Bronchial epithelial cell (primary cell): ENCODE data around the gene OR6B1. TPM values are rescaled to one million over a fixed set of nuclear protein-coding genes. Genes with fewer than 3 reads are reported as not detected.

Experiments used
- DNase-seq: peaks from one replicate; pipeline ENCODE4 v3.0.0-alpha.2; 2010; ENCODE audit warnings: low read depth
- FAIRE-seq: peaks from 2 replicates; lab custom pipeline; 2011; peaks lifted over from hg19 to GRCh38; lab: Jason Lieb, UNC
- H3K27me3 ChIP-seq: 2 replicates; pipeline ENCODE4 v1.5.1; 2011; ENCODE audit warnings: low read length; ENCODE audit not compliant: control insufficient read depth, insufficient read depth
- H3K36me3 ChIP-seq: 2 replicates; pipeline ENCODE4 v1.5.1; 2011; ENCODE audit warnings: low read length; ENCODE audit not compliant: control insufficient read depth, insufficient read depth
- H3K4me3 ChIP-seq: 2 replicates; pipeline ENCODE4 v1.5.1; 2011; ENCODE audit warnings: mild to moderate bottlenecking, low read depth, low read length, control low read depth
- CTCF ChIP-seq: IDR thresholded peaks from 2 replicates; pipeline ENCODE4 v1.5.1; 2011; ENCODE audit warnings: mild to moderate bottlenecking, moderate library complexity, low read length, control low read depth, inconsistent platforms; ENCODE audit not compliant: insufficient read depth, severe bottlenecking
- total RNA-seq: library from RNA; depleted of rRNA; stranded (reverse); fragments of >200 nt; gene quantifications from 2 replicates; pipeline ENCODE4 v1.2.1, GENCODE V29; 2014

The OR6B1 gene
- total RNA-seq, 1 donor from 2014 or later: not detected

DNA sequence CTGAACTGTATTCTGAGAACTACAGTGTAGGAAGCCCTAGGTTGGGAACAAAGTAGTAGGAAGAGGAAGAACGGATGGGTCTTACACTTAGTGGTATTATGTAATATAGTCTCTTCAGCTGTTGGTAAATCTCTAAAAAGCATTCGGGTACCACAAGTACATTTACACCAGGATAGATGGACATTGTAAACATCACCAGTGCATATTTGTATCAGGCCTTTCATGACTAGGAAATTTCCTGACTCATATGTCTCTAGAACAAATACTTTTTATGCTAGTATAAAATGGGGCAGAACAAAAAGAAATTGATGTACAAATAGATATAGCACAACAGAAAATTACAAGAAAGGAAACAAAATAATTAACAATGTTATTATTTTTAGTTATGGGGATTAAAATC lies 21.5 kb upstream of the OR6B1 start:
- Histone ChIP-seq H3K4me3 (no peak overlapping the region), H3K36me3 (no peaks in the 10 kb centered on the region), H3K27me3 (no peaks in the 10 kb centered on the region)
- no peak for DNase-seq
- TF ChIP-seq CTCF: no peak
- FAIRE-seq: no peak

DNA sequence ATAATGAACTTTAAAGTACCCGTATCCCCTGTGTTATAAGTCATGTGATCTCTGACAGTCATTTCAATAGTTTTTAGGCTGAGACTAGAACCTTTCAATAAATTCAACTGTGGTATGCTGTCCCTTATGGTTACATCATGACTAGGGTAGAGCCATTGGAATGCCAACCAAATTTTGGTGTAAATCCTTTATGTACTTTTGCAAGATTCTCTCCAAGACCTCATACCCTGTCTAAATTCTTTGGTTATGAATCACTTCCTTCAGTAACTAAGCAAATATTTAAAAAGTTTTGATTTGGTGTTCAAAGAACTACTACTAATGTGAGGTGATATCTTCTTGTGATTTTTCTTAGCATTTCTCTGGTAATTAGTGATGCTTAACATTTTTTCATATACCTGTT lies 20.8 kb upstream of the OR6B1 start:
- no peak for TF ChIP-seq CTCF
- FAIRE-seq: no peak
- peak; percentile 63 for DNase-seq
- H3K27me3 ChIP-seq: no peaks in the 10 kb centered on the region
- H3K4me3 ChIP-seq: no peak overlapping the region
- no peaks in the 10 kb centered on the region for H3K36me3 ChIP-seq

GRCh38 chr7:143979998-143980397 lies 20.1 kb upstream of the OR6B1 start:
- no peak for TF ChIP-seq CTCF
- FAIRE-seq: no peak
- no peak for DNase-seq
- Histone ChIP-seq H3K36me3 (no peaks in the 10 kb centered on the region), H3K27me3 (no peaks in the 10 kb centered on the region), H3K4me3 (no peak overlapping the region)

GRCh38 chr7:143980746-143981510 lies 19.2 kb upstream of the OR6B1 start:
- TF ChIP-seq CTCF: no peak
- no peaks in the 10 kb centered on the region for H3K36me3 ChIP-seq
- H3K4me3 ChIP-seq: no peak overlapping the region
- DNase-seq (peak; percentile 28), FAIRE-seq (no peak)
- no peaks in the 10 kb centered on the region for H3K27me3 ChIP-seq

DNA sequence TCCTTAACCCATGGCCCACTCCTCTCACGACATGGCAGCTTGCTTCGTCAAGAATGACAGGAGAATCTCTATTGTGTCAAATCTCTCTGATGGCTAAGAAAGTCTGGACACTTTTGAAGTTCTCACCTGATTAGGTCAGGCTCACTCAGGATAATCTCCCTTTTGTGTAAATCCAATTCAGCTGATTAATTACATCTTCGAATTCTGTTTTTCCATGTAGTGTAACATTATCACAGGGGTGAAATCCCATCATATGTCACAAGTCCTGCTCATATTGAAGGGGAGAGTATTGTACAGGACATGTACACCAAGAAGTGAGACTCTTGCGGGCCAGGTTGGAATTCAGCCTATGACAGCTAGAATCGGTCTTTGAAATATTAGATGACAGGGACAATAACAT lies 16.2 kb upstream of the OR6B1 start:
- Histone ChIP-seq H3K36me3 (no peaks in the 10 kb centered on the region), H3K4me3 (no peak overlapping the region), H3K27me3 (no peaks in the 10 kb centered on the region)
- DNase-seq (no peak), FAIRE-seq (no peak)
- TF ChIP-seq CTCF: no peak

DNA sequence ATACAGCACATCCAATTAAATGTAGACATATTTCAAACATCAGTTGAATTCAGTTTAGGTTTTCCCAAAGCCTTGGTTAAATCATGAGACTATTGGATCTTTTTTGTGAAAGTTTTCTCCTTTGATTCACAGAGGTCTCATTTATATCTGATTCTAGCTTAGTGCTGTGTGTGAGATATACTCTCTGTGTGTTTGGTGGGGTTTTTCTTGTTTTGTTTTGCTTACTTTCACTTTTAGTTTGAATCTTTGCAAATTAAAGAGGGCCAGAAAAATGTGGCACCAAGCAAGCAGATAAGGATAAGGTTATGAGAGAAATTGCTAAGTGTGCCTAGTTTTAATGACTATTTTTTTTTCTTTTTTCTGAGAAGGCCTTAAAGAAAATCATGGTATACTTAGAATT lies 12.6 kb upstream of the OR6B1 start:
- no peak overlapping the region for H3K4me3 ChIP-seq
- no peak for DNase-seq
- FAIRE-seq: no peak
- H3K27me3 ChIP-seq: no peaks in the 10 kb centered on the region
- H3K36me3 ChIP-seq: no peaks in the 10 kb centered on the region
- TF ChIP-seq CTCF: no peak
